ENCODE measurements around the gene AGPAT3. TPM values are rescaled to one million over a fixed set of nuclear protein-coding genes. Genes with fewer than 3 reads are reported as not detected.

Gene AGPAT3
- total RNA-seq, 4 donors from 2014 or later = 63.5 to 225 (median 161) TPM

DNA sequence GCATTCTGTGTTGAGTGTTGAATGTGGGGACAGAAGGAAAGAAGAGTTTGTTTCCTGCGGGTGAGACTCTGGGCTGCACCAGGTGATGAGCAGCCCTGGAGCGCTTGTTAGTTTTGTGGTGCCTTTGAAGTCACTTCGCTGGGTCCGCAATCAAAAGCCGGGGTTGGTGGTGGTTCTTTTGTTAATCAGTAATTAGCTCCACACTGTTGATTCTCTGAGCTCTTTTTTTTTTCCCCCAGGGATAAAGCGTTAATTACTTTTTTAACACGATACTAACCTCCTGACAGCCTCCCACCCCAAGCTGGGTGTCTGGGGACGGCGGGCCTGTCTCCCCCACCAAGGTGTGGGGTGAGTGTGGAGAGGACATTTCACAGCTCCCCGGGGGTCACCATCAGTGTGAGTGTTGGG lies 56.6 kb downstream of the AGPAT3 start:
- no peak overlapping the region for H3K4me3 ChIP-seq
- H3K27ac ChIP-seq = peak overlapping the region in 1 of 4 donors; percentile 6
- H3K9me3 ChIP-seq = no peaks in the 10 kb centered on the region
- H3K4me1 ChIP-seq = peaks cover 0 to 58% (median 7%) of the 10 kb centered on the region in 4 donors
- H3K27me3 ChIP-seq = no peaks in the 10 kb centered on the region
- H3K36me3 ChIP-seq = peaks cover 0 to 4% (median 0%) of the 10 kb centered on the region in 3 donors
- TF ChIP-seq POLR2A (IDR thresholded peaks at IDR 0.05) = no peak
- no peak for TF ChIP-seq CTCF (IDR thresholded peaks at IDR 0.05)
- no peak for DNase-seq

DNA sequence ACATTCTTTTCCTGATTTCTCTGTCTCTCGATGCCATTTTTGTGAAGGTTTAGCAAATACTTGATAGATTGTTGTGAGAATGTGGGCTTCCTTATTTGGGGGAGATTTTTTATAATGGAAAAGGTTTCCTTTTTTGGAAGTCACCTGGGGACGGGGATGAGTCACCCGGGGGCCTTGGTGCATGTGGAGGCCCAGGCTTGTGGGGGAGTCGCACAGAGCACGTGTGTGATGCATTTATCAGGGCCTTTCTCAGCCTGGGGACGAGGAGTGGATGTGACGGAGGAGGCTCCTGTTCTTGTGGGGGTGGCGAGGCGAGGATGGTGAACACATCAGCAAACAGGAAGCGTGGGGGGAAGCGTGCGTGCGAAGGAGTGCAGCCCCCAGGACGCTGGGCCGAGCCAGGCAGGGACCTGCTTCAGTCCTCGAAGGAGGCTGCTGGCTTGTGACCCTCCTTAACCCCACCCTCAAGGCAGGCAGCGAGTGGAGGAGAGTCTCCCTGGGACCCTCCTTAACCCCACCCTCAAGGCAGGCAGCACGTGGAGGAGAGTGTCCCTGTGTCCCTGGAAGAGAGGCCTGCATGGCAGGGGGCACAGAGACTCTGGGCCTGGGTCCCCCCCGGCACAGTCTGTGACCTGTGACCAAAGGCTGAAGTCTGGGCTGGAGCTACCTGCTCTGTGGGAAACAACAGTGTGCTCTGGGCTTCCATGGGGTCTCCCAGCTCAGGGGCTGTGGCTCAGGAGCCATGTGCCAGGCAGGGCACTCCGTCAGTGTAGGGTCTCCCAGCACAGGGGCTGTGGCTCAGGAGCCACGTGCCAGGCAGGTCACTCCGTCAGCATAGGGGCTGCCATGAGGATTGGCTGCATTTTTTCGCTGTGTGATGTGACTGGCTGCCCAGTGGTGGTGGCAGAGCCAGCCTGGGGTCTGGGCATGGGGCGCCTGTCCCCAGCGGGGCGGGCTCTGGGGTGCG lies 57.2 kb downstream of the AGPAT3 start:
- H3K4me1 ChIP-seq = peaks cover 0 to 58% (median 5%) of the 10 kb centered on the region in 4 donors
- H3K27ac ChIP-seq = peak overlapping the region in 1 of 4 donors; percentile 6
- H3K4me3 ChIP-seq = no peak overlapping the region
- H3K27me3 ChIP-seq = no peaks in the 10 kb centered on the region
- TF ChIP-seq POLR2A (IDR thresholded peaks at IDR 0.05) (no peak), CTCF (IDR thresholded peaks at IDR 0.05) (no peak)
- no peaks in the 10 kb centered on the region for H3K9me3 ChIP-seq
- peaks cover 0 to 4% (median 0%) of the 10 kb centered on the region in 3 donors for H3K36me3 ChIP-seq
- peak in 1 of 3 donors; percentile 67 for DNase-seq

GRCh38 chr21:43922949-43923348 lies 57.9 kb downstream of the AGPAT3 start:
- Histone ChIP-seq H3K4me1 (peaks cover 0 to 58% (median 4%) of the 10 kb centered on the region in 4 donors), H3K9me3 (no peaks in the 10 kb centered on the region)

DNA sequence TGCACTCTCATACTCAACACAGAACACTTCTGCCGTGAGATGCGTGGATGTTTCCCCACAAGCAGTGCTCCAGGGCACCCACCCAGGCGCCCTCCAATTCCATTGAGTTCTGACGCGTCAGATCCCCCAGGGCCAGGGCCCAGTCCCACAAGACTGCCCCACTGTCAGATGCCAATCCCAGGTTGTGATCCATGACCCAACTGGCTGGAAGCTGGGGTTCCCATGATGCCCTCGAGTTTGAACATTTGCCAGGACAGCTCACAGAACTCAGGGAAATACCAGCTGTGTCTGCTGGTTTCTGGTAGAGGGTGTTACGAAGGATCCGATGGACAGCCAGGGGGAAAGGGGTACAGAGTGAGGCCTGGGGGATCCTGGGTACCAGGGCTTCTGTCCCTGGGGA lies 58.4 kb downstream of the AGPAT3 start:
- Histone ChIP-seq H3K27me3 (no peaks in the 10 kb centered on the region), H3K4me3 (no peak overlapping the region), H3K36me3 (peaks cover 0 to 12% (median 0%) of the 10 kb centered on the region in 3 donors), H3K4me1 (peaks cover 0 to 58% (median 4%) of the 10 kb centered on the region in 4 donors), H3K27ac (no peak overlapping the region), H3K9me3 (no peaks in the 10 kb centered on the region)
- no peak for TF ChIP-seq POLR2A (IDR thresholded peaks at IDR 0.05)
- DNase-seq = no peak

More at GRCh38 chr21:43922949-43923348, 57.9 kb downstream of the AGPAT3 start:
- Histone ChIP-seq H3K36me3 (peaks cover 0 to 9% (median 0%) of the 10 kb centered on the region in 3 donors), H3K27ac (no peak overlapping the region), H3K4me3 (no peak overlapping the region), H3K27me3 (no peaks in the 10 kb centered on the region)
- TF ChIP-seq CTCF (IDR thresholded peaks at IDR 0.05) = no peak
- TF ChIP-seq POLR2A (IDR thresholded peaks at IDR 0.05) = no peak
- no peak for DNase-seq

- no peaks in the 10 kb centered on the region for H3K9me3 ChIP-seq
- no peak for DNase-seq
- TF ChIP-seq POLR2A (IDR thresholded peaks at IDR 0.05) = no peak
- TF ChIP-seq CTCF (IDR thresholded peaks at IDR 0.05) = no peak
- H3K36me3 ChIP-seq = peaks cover 0 to 23% (median 0%) of the 10 kb centered on the region in 3 donors
- no peaks in the 10 kb centered on the region for H3K27me3 ChIP-seq
- no peak overlapping the region for H3K4me3 ChIP-seq
- peak overlapping the region in 3 of 4 donors; percentile 25 to 71 (median 69) for H3K27ac ChIP-seq
- peaks cover 0 to 58% (median 4%) of the 10 kb centered on the region in 4 donors for H3K4me1 ChIP-seq
These were observed 59.5 kb downstream of the AGPAT3 start for GRCh38 chr21:43924421-43925095.
